Cardiac muscle cell (in vitro differentiated cells and primary cell): Measurements from ENCODE around the gene NCOA7. TPM values are rescaled to one million over a fixed set of nuclear protein-coding genes. Genes with fewer than 3 reads are reported as not detected.
A peak's percentile ranks its signal among the peaks of the same experiment; 100 is the strongest.

Experiments
- DNase-seq, 2 donors: peaks; one replicate each; pipeline versions ENCODE4 v3.0.0 to v3.0.0-alpha.2; 2010 to 2017; ENCODE audit warnings: low read depth in 1 of 2, low spot score in 1 of 2
- H3K27ac ChIP-seq: fragments of 200-600 bp; sonication (generic); 2 replicates; pipeline ENCODE4 v1.5.1; 2016
- H3K27me3 ChIP-seq: fragments of 200-600 bp; sonication (generic); 2 replicates; pipeline ENCODE4 v1.6.0; 2016; ENCODE audit warnings: control low read depth
- H3K36me3 ChIP-seq: fragments of 200-600 bp; sonication (generic); 2 replicates; pipeline ENCODE4 v1.5.1; 2016; ENCODE audit warnings: control low read depth
- H3K4me1 ChIP-seq: fragments of 200-600 bp; sonication (generic); 2 replicates; pipeline ENCODE4 v1.8.1; 2017; ENCODE audit warnings: low read depth, mild to moderate bottlenecking, mixed run types
- H3K4me3 ChIP-seq: fragments of 200-600 bp; sonication (generic); 2 replicates; pipeline ENCODE4 v1.5.1; 2016; ENCODE audit warnings: mild to moderate bottlenecking
- H3K9me3 ChIP-seq: fragments of 200-600 bp; sonication (generic); 2 replicates; pipeline ENCODE4 v1.5.1; 2017; ENCODE audit warnings: low read depth, mild to moderate bottlenecking, control low read depth
- CTCF ChIP-seq: IDR thresholded peaks from 2 replicates; pipeline ENCODE4 v1.5.1; 2012; ENCODE audit warnings: low read depth, mild to moderate bottlenecking, low read length
- polyA plus RNA-seq: library from polyadenylated mRNA; unstranded; fragments of >200 nt; fragmentation: Nextera tagmentation; extraction: Ambion mirVana; gene quantifications from 2 replicates; pipeline ENCODE4 v1.2.1, GENCODE V29; 2016
- total RNA-seq: library from RNA; depleted of rRNA; stranded (reverse); fragments of >200 nt; gene quantifications from 2 replicates; pipeline ENCODE4 v1.2.3, GENCODE V29; 2016

The NCOA7 gene
- total and polyA plus RNA-seq, 2 experiments from 2014 or later = 4.2 to 5.8 TPM

- no peak overlapping the region for H3K4me3 ChIP-seq
- H3K27me3 ChIP-seq = no peaks in the 10 kb centered on the region
- no peaks in the 10 kb centered on the region for H3K36me3 ChIP-seq
- H3K27ac ChIP-seq = no peak overlapping the region
- no peak for DNase-seq
- no peaks in the 10 kb centered on the region for H3K9me3 ChIP-seq
- TF ChIP-seq CTCF = no peak
- peaks cover 21% of the 10 kb centered on the region for H3K4me1 ChIP-seq
Measured at GRCh38 chr6:125944896-125945295, 154.1 kb downstream of the NCOA7 start.

GRCh38 chr6:125945378-125946141 lies 154.8 kb downstream of the NCOA7 start:
- peak in 1 of 2 donors; percentile 75 for DNase-seq
- H3K9me3 ChIP-seq = no peaks in the 10 kb centered on the region
- H3K4me1 ChIP-seq = peaks cover 21% of the 10 kb centered on the region
- no peak for TF ChIP-seq CTCF
- no peaks in the 10 kb centered on the region for H3K36me3 ChIP-seq
- H3K27ac ChIP-seq = no peak overlapping the region
- H3K4me3 ChIP-seq = no peak overlapping the region
- H3K27me3 ChIP-seq = no peaks in the 10 kb centered on the region

GRCh38 chr6:125947615-125948014 lies 156.9 kb downstream of the NCOA7 start:
- DNase-seq = peak in 1 of 2 donors; percentile 64

GRCh38 chr6:125948455-125948854 lies 157.7 kb downstream of the NCOA7 start:
- Histone ChIP-seq H3K27ac (no peak overlapping the region), H3K4me3 (no peak overlapping the region), H3K36me3 (no peaks in the 10 kb centered on the region), H3K4me1 (peaks cover 21% of the 10 kb centered on the region), H3K9me3 (no peaks in the 10 kb centered on the region), H3K27me3 (no peaks in the 10 kb centered on the region)
- no peak for DNase-seq
- no peak for TF ChIP-seq CTCF

More at GRCh38 chr6:125947615-125948014, 156.9 kb downstream of the NCOA7 start:
- no peak overlapping the region for H3K4me3 ChIP-seq
- no peak overlapping the region for H3K27ac ChIP-seq
- peaks cover 21% of the 10 kb centered on the region for H3K4me1 ChIP-seq
- TF ChIP-seq CTCF = no peak
- no peaks in the 10 kb centered on the region for H3K36me3 ChIP-seq
- H3K27me3 ChIP-seq = no peaks in the 10 kb centered on the region
- H3K9me3 ChIP-seq = no peaks in the 10 kb centered on the region

GRCh38 chr6:125949069-125949468 lies 158.3 kb downstream of the NCOA7 start:
- no peak overlapping the region for H3K27ac ChIP-seq
- DNase-seq = no peak
- no peak overlapping the region for H3K4me3 ChIP-seq
- no peak for TF ChIP-seq CTCF
- H3K9me3 ChIP-seq = no peaks in the 10 kb centered on the region
- H3K27me3 ChIP-seq = no peaks in the 10 kb centered on the region
- no peaks in the 10 kb centered on the region for H3K36me3 ChIP-seq
- peaks cover 20% of the 10 kb centered on the region for H3K4me1 ChIP-seq
